Astrocyte of the spinal cord (primary cell): Measurements from ENCODE around the gene STMN3.

ENCODE experiments used
- DNase-seq: peaks from one replicate; pipeline ENCODE4 v3.0.0; 2011; ENCODE audit warnings: low read depth, low spot score
- H3K4me3 ChIP-seq: 2 replicates; pipeline ENCODE4 v1.5.1; 2011; ENCODE audit warnings: low read depth, mild to moderate bottlenecking, low read length, moderate library complexity
- CTCF ChIP-seq: IDR thresholded peaks from 2 replicates; pipeline ENCODE4 v1.5.1; 2012; ENCODE audit warnings: low read depth, mild to moderate bottlenecking, low read length, inconsistent platforms
- in situ Hi-C: cut with HindIII; loops from 2 replicates; pipeline ENCODE4 v1.10.0; 2017; ENCODE audit warnings: low sequenced_read_pairs

Gene STMN3

GRCh38 chr20:63695424-63696305 is 42.4 kb upstream of the STMN3 start:
- in situ Hi-C loops = no loop called here
- no peak for DNase-seq
- TF ChIP-seq CTCF = no peak
- no peak overlapping the region for H3K4me3 ChIP-seq

GRCh38 chr20:63694584-63695423 is 41.6 kb upstream of the STMN3 start:
- TF ChIP-seq CTCF = no peak
- DNase-seq = no peak
- in situ Hi-C loops = no loop called here
- no peak overlapping the region for H3K4me3 ChIP-seq

- no peak overlapping the region for H3K4me3 ChIP-seq
- DNase-seq = no peak
- in situ Hi-C loops = no loop called here
- TF ChIP-seq CTCF = no peak
These were observed 40.7 kb upstream of the STMN3 start for GRCh38 chr20:63693733-63694583.

- no peak overlapping the region for H3K4me3 ChIP-seq
- no peak for TF ChIP-seq CTCF
- no peak for DNase-seq
- in situ Hi-C loops = no loop called here
These were observed 40.0 kb upstream of the STMN3 start for GRCh38 chr20:63693083-63693732.

- no peak for TF ChIP-seq CTCF
- DNase-seq = no peak
- H3K4me3 ChIP-seq = no peak overlapping the region
- in situ Hi-C loops = no loop called here
These were observed 39.3 kb upstream of the STMN3 start for GRCh38 chr20:63692436-63693082.
